Peyer's patch (tissue), 4 donors: ENCODE data around the gene NPNT.

ENCODE experiments used
- POLR2A ChIP-seq, 2 donors: fragments of 450-650 bp; IDR thresholded peaks; one replicate each; pipeline ENCODE4 v1.5.1; 2017; ENCODE audit warnings: antibody characterized with exemption in 2 of 2, mild to moderate bottlenecking in 2 of 2, moderate library complexity in 2 of 2
- TF ChIP-seq, protein P1 (sequence below), 6 experiments: fragments of 450-650 bp in 4 of 6; fragments of 200-600 bp in 2 of 6; sonication (generic) in 1 of 6; IDR thresholded peaks; one replicate each; pipeline ENCODE4 v1.5.1; 2017 to 2019; ENCODE audit warnings: antibody characterized with exemption in 6 of 6, mild to moderate bottlenecking in 3 of 6, moderate library complexity in 1 of 6

DNA sequence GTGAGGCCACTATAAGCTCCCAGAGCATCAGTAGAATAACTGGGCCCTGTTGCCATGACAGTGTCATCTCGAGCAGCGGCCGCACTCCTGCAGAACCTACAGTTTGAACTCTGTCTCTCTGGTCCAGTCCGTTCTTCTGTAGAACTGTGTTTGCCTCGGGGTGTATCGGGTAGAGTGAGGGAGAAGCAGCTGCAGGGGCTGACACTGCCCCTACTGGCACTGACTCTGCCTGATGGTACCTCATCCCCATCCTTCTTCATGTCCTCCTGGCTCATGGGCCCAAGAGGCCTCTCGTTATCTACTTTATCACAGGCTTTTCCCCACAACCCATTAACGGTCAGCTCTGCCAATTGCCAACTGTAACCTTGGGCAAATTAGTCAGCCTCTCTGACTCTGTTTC lies 96.5 kb downstream of the NPNT start:
- no peak for TF ChIP-seq POLR2A (IDR thresholded peaks at IDR 0.05)
- TF ChIP-seq, protein P1, sequence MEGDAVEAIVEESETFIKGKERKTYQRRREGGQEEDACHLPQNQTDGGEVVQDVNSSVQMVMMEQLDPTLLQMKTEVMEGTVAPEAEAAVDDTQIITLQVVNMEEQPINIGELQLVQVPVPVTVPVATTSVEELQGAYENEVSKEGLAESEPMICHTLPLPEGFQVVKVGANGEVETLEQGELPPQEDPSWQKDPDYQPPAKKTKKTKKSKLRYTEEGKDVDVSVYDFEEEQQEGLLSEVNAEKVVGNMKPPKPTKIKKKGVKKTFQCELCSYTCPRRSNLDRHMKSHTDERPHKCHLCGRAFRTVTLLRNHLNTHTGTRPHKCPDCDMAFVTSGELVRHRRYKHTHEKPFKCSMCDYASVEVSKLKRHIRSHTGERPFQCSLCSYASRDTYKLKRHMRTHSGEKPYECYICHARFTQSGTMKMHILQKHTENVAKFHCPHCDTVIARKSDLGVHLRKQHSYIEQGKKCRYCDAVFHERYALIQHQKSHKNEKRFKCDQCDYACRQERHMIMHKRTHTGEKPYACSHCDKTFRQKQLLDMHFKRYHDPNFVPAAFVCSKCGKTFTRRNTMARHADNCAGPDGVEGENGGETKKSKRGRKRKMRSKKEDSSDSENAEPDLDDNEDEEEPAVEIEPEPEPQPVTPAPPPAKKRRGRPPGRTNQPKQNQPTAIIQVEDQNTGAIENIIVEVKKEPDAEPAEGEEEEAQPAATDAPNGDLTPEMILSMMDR (IDR thresholded peaks at IDR 0.05) = no peak
